Mammary epithelial cell (primary cell): ENCODE measurements around the gene SPEG.

Experiments
- EZH2 ChIP-seq: IDR thresholded peaks from 2 replicates; pipeline ENCODE4 v1.6.1; 2012; ENCODE audit warnings: low read length, inconsistent platforms, borderline replicate concordance
- TF ChIP-seq, protein P1 (sequence below), 2 donors: IDR thresholded peaks in 1 of 2; conservative IDR thresholded peaks in 1 of 2; 2 replicates each; pipeline ENCODE4 v1.5.1; 2011 to 2012; ENCODE audit warnings: inconsistent platforms in 2 of 2, low read length in 2 of 2, mild to moderate bottlenecking in 2 of 2, control low read depth in 1 of 2, low read depth in 1 of 2; ENCODE audit not compliant: insufficient read depth in 1 of 2; ENCODE audit errors: extremely low read depth in 1 of 2

DNA sequence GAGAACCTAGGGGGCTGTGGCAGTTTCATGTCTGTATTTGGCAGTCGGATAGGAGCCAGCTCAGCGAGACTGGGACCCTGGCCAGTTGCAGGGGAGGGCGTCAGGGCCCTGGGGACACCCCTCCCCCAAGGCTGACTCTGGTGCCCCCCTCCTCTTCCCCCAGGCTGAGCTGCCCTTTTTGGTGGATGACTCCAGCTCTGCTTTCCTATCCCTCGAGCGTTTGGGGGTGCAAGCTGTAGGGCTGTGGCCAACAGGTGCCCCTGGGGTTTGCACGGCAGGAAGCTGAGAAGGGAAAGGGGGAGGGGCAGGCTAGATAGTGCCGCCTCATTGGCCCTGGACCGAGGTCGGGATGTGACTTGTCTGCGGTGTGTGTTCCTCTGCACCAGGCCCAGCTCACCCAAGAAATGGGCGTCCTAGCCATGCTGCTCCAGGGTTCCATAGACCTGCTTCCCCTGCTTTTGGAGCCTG is 26.4 kb downstream of the SPEG start:
- TF ChIP-seq, protein P1, sequence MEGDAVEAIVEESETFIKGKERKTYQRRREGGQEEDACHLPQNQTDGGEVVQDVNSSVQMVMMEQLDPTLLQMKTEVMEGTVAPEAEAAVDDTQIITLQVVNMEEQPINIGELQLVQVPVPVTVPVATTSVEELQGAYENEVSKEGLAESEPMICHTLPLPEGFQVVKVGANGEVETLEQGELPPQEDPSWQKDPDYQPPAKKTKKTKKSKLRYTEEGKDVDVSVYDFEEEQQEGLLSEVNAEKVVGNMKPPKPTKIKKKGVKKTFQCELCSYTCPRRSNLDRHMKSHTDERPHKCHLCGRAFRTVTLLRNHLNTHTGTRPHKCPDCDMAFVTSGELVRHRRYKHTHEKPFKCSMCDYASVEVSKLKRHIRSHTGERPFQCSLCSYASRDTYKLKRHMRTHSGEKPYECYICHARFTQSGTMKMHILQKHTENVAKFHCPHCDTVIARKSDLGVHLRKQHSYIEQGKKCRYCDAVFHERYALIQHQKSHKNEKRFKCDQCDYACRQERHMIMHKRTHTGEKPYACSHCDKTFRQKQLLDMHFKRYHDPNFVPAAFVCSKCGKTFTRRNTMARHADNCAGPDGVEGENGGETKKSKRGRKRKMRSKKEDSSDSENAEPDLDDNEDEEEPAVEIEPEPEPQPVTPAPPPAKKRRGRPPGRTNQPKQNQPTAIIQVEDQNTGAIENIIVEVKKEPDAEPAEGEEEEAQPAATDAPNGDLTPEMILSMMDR (conservative IDR thresholded peaks at IDR 0.05 in 1 of 2, IDR thresholded peaks at IDR 0.05 in 1 of 2; ENCODE audit: extremely low read depth in 1 of 2, insufficient read depth in 1 of 2, low read depth in 1 of 2, low read length in 2 of 2), result no peak
- no peak for TF ChIP-seq EZH2
